Chondrocyte (in vitro differentiated cells): ENCODE measurements around the gene MICAL1. TPM values are rescaled to one million over a fixed set of nuclear protein-coding genes. Genes with fewer than 3 reads are reported as not detected.
"Not testable (repeated sequence)": the region's sequence is repeated elsewhere in the genome, so short reads cannot be mapped to it uniquely, and the experiment has no call there.

Experiments
- DNase-seq: peaks from one replicate; pipeline ENCODE4 v3.0.0; 2021; ENCODE audit warnings: mixed read lengths, low spot score
- H3K27ac Mint-ChIP-seq: one replicate; pipeline ENCODE4 v1.8.0; 2021; ENCODE audit warnings: mild to moderate bottlenecking, moderate library complexity, mixed read lengths; ENCODE audit not compliant: unreplicated experiment
- H3K27me3 Mint-ChIP-seq: 2 replicates; pipeline ENCODE4 v1.8.0; 2021; ENCODE audit warnings: low read depth, mixed read lengths
- H3K36me3 Mint-ChIP-seq: 2 replicates; pipeline ENCODE4 v1.8.0; 2021; ENCODE audit warnings: low read depth, mixed read lengths
- H3K4me1 Mint-ChIP-seq: 2 replicates; pipeline ENCODE4 v1.8.0; 2021; ENCODE audit warnings: low read depth, mild to moderate bottlenecking, mixed read lengths
- H3K4me3 Mint-ChIP-seq: one replicate; pipeline ENCODE4 v1.8.0; 2021; ENCODE audit warnings: mild to moderate bottlenecking, moderate library complexity, mixed read lengths; ENCODE audit not compliant: unreplicated experiment
- H3K9me3 Mint-ChIP-seq: 2 replicates; pipeline ENCODE4 v1.8.0; 2021; ENCODE audit warnings: low read depth, mixed read lengths
- total RNA-seq: library from RNA; stranded (reverse); gene quantifications from 3 replicates; pipeline ENCODE4 v1.2.1, GENCODE V29; 2021
- TF ChIP-seq, protein P1 (sequence below): fragments of 200-600 bp; sonication (generic); IDR thresholded peaks from 2 replicates; pipeline ENCODE4 v1.5.0; 2021; ENCODE audit warnings: antibody characterized with exemption, mild to moderate bottlenecking, moderate library complexity

The MICAL1 gene
- total RNA-seq, 1 donor from 2014 or later = 102 TPM

GRCh38 chr6:109469591-109470189 lies 14.1 kb upstream of the MICAL1 start:
- Mint-ChIP-seq H3K27ac (no peak overlapping the region), H3K4me1 (no peaks in the 10 kb centered on the region), H3K36me3 (peaks cover 36% of the 10 kb centered on the region), H3K27me3 (no peaks in the 10 kb centered on the region), H3K4me3 (no peak overlapping the region), H3K9me3 (no peaks in the 10 kb centered on the region)
- TF ChIP-seq, protein P1, sequence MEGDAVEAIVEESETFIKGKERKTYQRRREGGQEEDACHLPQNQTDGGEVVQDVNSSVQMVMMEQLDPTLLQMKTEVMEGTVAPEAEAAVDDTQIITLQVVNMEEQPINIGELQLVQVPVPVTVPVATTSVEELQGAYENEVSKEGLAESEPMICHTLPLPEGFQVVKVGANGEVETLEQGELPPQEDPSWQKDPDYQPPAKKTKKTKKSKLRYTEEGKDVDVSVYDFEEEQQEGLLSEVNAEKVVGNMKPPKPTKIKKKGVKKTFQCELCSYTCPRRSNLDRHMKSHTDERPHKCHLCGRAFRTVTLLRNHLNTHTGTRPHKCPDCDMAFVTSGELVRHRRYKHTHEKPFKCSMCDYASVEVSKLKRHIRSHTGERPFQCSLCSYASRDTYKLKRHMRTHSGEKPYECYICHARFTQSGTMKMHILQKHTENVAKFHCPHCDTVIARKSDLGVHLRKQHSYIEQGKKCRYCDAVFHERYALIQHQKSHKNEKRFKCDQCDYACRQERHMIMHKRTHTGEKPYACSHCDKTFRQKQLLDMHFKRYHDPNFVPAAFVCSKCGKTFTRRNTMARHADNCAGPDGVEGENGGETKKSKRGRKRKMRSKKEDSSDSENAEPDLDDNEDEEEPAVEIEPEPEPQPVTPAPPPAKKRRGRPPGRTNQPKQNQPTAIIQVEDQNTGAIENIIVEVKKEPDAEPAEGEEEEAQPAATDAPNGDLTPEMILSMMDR = no peak
- DNase-seq = no peak

DNA sequence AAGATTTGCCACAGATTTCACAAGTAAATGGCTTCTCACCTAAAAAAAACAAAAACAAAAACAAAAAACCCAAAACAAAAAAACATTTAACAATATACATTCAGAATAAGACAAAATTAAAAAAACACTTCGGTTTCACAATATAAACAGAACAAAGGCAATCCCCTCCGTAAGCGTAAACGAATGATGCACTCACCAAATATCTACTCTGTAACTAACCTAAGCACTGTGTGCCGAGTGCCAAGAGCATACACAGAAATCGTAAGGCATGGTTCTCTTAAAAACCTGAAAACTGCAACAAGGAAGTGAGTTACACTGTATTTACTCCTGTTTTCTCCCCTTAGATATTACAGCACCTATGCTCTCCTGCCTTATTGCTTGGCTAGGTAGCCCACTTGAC lies 12.1 kb upstream of the MICAL1 start:
- Mint-ChIP-seq H3K27ac (no peak overlapping the region), H3K36me3 (peaks cover 27% of the 10 kb centered on the region), H3K4me1 (no peaks in the 10 kb centered on the region), H3K4me3 (no peak overlapping the region), H3K27me3 (no peaks in the 10 kb centered on the region), H3K9me3 (no peaks in the 10 kb centered on the region)
- TF ChIP-seq, protein P1 = no peak
- DNase-seq = no peak

DNA sequence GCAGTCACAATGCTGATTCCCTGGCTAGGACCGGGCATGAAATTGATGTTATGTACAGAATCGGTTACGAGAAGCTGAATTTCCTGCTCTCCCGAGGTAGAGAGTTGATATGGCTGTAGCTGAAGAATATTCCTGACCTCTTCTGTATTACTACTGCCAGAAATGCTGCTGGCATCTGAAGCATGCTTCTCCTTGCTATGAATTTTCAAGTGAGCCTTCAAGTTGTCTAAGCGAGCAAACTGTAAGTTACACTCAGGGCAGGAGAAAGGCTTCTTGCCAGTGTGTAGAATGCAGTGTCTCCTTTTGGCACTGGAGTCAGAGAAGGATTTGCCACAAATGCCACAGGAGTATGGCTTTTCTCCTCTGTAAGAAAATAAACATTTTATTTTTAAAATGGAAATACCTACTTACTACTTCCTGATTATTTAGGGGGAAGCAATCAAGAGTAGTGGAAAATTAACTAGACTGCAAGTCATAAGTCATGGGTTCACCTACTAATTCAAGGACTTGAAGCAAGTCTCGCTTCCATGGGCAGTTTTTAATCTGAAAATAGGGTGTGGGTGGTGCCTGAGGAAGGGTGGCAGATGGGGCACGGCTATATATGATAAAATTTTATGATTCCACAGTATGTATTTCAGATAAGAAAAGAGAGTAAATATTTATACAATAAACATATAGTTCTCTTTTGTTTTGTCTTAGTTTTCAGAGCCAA lies 10.8 kb upstream of the MICAL1 start:
- TF ChIP-seq, protein P1 = no peak
- Mint-ChIP-seq H3K27ac (no peak overlapping the region), H3K9me3 (no peaks in the 10 kb centered on the region), H3K27me3 (no peaks in the 10 kb centered on the region), H3K4me3 (no peak overlapping the region), H3K36me3 (peaks cover 25% of the 10 kb centered on the region), H3K4me1 (no peaks in the 10 kb centered on the region)
- no peak for DNase-seq

GRCh38 chr6:109465772-109466171 lies 10.2 kb upstream of the MICAL1 start:
- Mint-ChIP-seq H3K36me3 (peaks cover 23% of the 10 kb centered on the region), H3K27ac (no peak overlapping the region), H3K4me3 (no peak overlapping the region), H3K27me3 (no peaks in the 10 kb centered on the region), H3K9me3 (no peaks in the 10 kb centered on the region), H3K4me1 (no peaks in the 10 kb centered on the region)
- TF ChIP-seq, protein P1 = no peak
- no peak for DNase-seq

GRCh38 chr6:109461733-109462526 lies 6.4 kb upstream of the MICAL1 start:
- no peak for DNase-seq
- no peak overlapping the region for H3K4me3 Mint-ChIP-seq
- H3K27ac Mint-ChIP-seq = no peak overlapping the region
- peaks cover 17% of the 10 kb centered on the region for H3K36me3 Mint-ChIP-seq
- TF ChIP-seq, protein P1 = no peak
- H3K27me3 Mint-ChIP-seq = no peaks in the 10 kb centered on the region
- peaks cover 7% of the 10 kb centered on the region for H3K4me1 Mint-ChIP-seq
- no peaks in the 10 kb centered on the region for H3K9me3 Mint-ChIP-seq

DNA sequence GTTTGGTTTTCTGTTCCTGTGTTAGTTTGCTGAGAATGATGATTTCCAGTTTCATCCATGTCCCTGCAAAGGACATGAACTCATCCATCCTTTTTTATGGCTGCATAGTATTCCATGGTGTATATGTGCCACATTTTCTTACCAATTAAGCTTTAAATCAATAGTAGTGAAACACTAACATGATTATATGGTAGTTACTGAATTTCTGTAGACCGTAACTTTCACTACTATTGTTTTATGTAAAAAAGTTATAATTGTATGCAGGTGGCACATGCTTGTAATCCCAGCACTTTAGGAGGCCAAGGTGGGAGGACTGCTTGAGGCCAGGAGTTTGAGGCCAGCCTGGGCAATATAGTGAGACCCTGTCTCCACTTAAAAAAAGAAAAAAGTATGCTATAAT lies 5.6 kb upstream of the MICAL1 start:
- Mint-ChIP-seq H3K36me3 (peaks cover 17% of the 10 kb centered on the region), H3K4me1 (peaks cover 14% of the 10 kb centered on the region)
- not testable (repeated sequence) for H3K27me3 Mint-ChIP-seq, DNase-seq, H3K9me3 Mint-ChIP-seq, H3K27ac Mint-ChIP-seq, H3K4me3 Mint-ChIP-seq
